Coronary artery (tissue), 2 donors: ENCODE measurements around the gene SF3A1.

ENCODE experiments used
- DNase-seq: peaks from one replicate; pipeline ENCODE4 v3.0.0-alpha.2; 2017; ENCODE audit warnings: low spot score
- H3K27ac ChIP-seq, 2 donors: fragments of 200-600 bp; sonication (generic); one replicate each; pipeline ENCODE4 v1.5.1; 2016 to 2019
- H3K4me3 ChIP-seq: fragments of 200-600 bp; sonication (generic); 2 replicates; pipeline ENCODE4 v1.5.1; 2016; ENCODE audit warnings: mild to moderate bottlenecking, moderate library complexity
- TF ChIP-seq, protein P1 (sequence below): fragments of 200-600 bp; sonication (generic); IDR thresholded peaks from one replicate; pipeline ENCODE4 v1.5.1; 2019; ENCODE audit warnings: antibody characterized with exemption

Gene SF3A1

DNA sequence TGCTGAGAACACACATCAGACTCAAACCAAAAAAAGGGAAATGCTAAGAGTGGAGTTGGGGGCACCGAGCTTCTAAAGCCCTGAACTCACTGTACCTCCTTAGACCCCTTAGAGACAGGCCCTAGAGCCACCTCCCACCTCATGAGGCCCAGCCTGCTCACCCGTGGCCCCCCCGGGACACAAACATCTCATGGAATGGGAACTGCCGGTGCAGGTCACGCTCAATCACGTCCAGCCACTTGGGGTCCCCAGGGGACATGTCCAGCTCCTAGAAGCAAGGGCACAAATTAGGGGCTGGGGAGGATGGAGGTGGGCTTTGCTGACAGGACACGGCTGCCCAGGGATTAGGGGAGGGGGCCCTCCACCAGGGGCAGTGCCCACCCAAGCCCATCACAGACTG, 61.1 kb downstream of the SF3A1 start:
- DNase-seq, result no peak
- TF ChIP-seq, protein P1, sequence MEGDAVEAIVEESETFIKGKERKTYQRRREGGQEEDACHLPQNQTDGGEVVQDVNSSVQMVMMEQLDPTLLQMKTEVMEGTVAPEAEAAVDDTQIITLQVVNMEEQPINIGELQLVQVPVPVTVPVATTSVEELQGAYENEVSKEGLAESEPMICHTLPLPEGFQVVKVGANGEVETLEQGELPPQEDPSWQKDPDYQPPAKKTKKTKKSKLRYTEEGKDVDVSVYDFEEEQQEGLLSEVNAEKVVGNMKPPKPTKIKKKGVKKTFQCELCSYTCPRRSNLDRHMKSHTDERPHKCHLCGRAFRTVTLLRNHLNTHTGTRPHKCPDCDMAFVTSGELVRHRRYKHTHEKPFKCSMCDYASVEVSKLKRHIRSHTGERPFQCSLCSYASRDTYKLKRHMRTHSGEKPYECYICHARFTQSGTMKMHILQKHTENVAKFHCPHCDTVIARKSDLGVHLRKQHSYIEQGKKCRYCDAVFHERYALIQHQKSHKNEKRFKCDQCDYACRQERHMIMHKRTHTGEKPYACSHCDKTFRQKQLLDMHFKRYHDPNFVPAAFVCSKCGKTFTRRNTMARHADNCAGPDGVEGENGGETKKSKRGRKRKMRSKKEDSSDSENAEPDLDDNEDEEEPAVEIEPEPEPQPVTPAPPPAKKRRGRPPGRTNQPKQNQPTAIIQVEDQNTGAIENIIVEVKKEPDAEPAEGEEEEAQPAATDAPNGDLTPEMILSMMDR, result no peak
- peak overlapping the region in 1 of 2 donors; percentile 19 for H3K27ac ChIP-seq
- no peak overlapping the region for H3K4me3 ChIP-seq

GRCh38 chr22:30294830-30295229, 61.9 kb downstream of the SF3A1 start:
- Histone ChIP-seq H3K27ac (peak overlapping the region in 1 of 2 donors; percentile 19), H3K4me3 (no peak overlapping the region)
- TF ChIP-seq, protein P1, result no peak
- DNase-seq, result no peak

DNA sequence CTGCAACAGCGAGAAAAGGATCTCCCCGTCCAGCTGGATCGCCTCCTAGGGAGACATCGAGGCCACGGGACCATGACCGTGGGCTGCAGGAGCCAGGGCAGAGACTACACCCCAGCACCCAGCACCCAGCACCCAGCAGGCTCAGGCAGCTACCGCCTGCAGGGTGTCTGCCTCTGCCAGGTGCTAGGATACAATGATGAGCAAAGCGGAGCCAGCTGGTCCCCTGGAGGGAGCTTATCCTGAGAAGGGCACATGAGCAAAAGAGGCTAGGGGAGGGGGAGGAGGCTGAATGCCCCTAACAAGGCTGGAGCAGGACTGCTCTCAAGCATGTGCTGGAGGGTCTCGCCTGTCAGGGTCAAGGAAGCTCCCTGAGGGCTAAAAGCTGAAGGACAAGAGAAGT, 62.6 kb downstream of the SF3A1 start:
- no peak for DNase-seq
- Histone ChIP-seq H3K27ac (no peak overlapping the region), H3K4me3 (no peak overlapping the region)
- TF ChIP-seq, protein P1, result no peak

- DNase-seq, result no peak
- no peak overlapping the region for H3K4me3 ChIP-seq
- H3K27ac ChIP-seq, result peak overlapping the region in 1 of 2 donors; percentile 95
- TF ChIP-seq, protein P1, result no peak
Measured at GRCh38 chr22:30293026-30293425, 63.7 kb downstream of the SF3A1 start.

DNA sequence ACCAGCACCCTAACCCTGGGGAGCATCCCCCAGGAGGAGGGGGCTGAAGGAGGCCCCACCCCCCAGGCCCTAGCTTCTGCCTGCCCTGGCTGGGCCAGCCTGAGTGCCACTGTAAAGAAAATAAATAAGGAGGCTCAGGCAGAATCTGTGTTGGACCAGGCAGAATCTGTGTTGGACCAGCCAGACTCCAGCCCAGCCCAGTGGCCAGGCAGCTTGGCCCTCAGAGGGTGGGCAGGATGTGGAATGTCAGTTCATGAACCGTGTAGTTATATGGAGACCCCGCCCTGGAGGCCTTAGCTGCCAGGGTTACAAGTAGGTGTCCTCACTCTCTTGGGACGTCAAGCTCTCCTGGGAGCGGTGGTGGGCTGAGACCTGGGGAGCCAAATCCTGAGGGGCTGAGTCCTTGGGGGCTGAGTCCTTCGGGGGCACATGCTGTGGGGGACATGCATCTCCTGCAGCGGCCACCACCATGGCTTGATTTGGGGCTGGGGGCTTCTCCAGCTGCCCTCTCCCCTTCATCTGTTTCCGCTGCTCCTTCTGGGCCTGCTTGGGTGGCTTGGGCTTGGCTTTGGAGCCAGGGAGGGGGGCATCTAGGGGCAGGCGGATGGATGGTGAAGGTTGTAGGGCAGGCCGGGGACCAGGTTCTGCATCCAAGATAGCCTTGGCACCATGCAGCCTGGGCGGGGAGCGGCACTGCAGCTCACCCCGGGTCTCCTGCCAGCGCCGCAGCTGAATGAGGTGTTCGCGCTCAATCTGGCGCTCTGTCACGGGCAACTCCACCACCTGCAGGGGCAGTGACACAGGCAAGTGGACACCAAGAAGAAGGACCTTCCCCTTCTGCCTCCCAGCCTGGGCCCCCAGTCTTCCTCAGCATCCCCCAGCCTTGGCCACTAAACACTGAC, 64.4 kb downstream of the SF3A1 start:
- H3K27ac ChIP-seq, result peak overlapping the region; percentile 80 to 95
- TF ChIP-seq, protein P1, result no peak
- no peak for DNase-seq
- no peak overlapping the region for H3K4me3 ChIP-seq

DNA sequence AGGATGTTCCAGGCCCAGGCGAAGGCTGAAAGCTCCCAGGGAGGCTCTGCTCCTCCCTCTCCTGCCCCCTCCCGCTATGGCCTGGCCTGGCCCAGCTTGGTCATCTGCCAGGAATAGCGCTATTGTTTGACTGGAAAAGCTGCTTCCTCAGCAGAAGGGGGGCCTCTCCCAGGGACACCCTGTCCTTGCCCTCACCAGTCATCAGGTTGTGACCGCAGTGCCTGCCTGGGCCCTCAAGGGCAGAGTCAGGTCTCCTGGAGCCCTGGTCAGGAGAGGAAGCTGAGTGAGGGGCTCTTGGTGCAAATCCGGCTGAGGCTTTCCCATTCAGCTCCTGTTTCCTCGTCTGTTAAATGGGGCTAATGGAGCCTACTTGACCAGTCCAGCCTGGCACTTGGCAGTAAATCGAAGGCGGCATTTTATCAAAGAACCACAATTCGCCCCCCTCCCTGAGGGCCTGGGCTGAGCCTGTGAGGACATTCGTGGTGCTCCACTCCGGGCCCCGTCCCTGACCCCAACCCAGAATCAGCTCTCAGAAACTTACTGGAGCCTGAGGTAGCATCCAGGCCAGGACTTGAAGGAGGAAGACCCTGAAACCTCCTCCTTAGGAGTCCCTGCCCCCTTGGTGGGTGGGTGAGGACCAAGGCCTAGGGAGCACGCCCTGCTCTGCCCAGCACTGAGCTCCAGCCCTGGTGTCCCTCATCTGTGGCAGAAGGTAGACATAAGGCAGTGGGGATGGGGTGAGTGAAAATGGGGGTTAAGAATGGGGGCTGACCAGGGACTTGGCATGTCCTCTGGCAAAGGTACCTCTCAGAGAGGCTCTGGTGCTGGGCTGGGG, 65.4 kb downstream of the SF3A1 start:
- Histone ChIP-seq H3K4me3 (peak overlapping the region; percentile 95), H3K27ac (peak overlapping the region; percentile 80 to 95)
- TF ChIP-seq, protein P1, result no peak
- peak; percentile 91 for DNase-seq
